Measurements from ENCODE around the gene GGTLC1. TPM values are rescaled to one million over a fixed set of nuclear protein-coding genes. Genes with fewer than 3 reads are reported as not detected.

GGTLC1 gene
- total RNA-seq, 1 donor from 2014 or later = 57.2 TPM

GRCh38 chr20:23943304-23943703 lies 45.3 kb downstream of the GGTLC1 start:
- Histone ChIP-seq H3K4me3 (no peak overlapping the region), H3K36me3 (no peaks in the 10 kb centered on the region), H3K9me3 (no peaks in the 10 kb centered on the region), H3K27ac (no peak overlapping the region), H3K27me3 (ENCODE audit: low read depth) (no peaks in the 10 kb centered on the region), H3K4me1 (no peaks in the 10 kb centered on the region)
- TF ChIP-seq CTCF (IDR thresholded peaks at IDR 0.05) = no peak
- intact Hi-C loops (cut with DNase I) = no loop called here
- DNase-seq (no peak), ATAC-seq (no peak)

GRCh38 chr20:23939641-23940040 lies 48.9 kb downstream of the GGTLC1 start:
- no peak overlapping the region for H3K27ac ChIP-seq
- intact Hi-C loops (cut with DNase I) = no loop called here
- H3K27me3 ChIP-seq (ENCODE audit: low read depth) = no peaks in the 10 kb centered on the region
- H3K36me3 ChIP-seq = no peaks in the 10 kb centered on the region
- H3K4me3 ChIP-seq = no peak overlapping the region
- no peak for TF ChIP-seq CTCF (IDR thresholded peaks at IDR 0.05)
- DNase-seq = no peak
- no peaks in the 10 kb centered on the region for H3K4me1 ChIP-seq
- H3K9me3 ChIP-seq = no peaks in the 10 kb centered on the region
- ATAC-seq = no peak

- H3K9me3 ChIP-seq = no peaks in the 10 kb centered on the region
- no peaks in the 10 kb centered on the region for H3K27me3 ChIP-seq (ENCODE audit: low read depth)
- no peak overlapping the region for H3K4me3 ChIP-seq
- intact Hi-C loops (cut with DNase I) = no loop called here
- no peak for DNase-seq
- no peak for TF ChIP-seq CTCF (IDR thresholded peaks at IDR 0.05)
- H3K36me3 ChIP-seq = no peaks in the 10 kb centered on the region
- no peaks in the 10 kb centered on the region for H3K4me1 ChIP-seq
- H3K27ac ChIP-seq = no peak overlapping the region
- ATAC-seq = peak; percentile 12 to 15
These were observed 49.5 kb downstream of the GGTLC1 start for GRCh38 chr20:23939063-23939462.

GRCh38 chr20:23938118-23938438 lies 50.5 kb downstream of the GGTLC1 start:
- ATAC-seq = peak in 1 of 2 donors; percentile 32
- TF ChIP-seq CTCF (IDR thresholded peaks at IDR 0.05) = no peak
- intact Hi-C loops (cut with DNase I) = no loop called here
- H3K4me3 ChIP-seq = no peak overlapping the region
- H3K36me3 ChIP-seq = no peaks in the 10 kb centered on the region
- no peak overlapping the region for H3K27ac ChIP-seq
- H3K27me3 ChIP-seq (ENCODE audit: low read depth) = no peaks in the 10 kb centered on the region
- no peaks in the 10 kb centered on the region for H3K4me1 ChIP-seq
- no peaks in the 10 kb centered on the region for H3K9me3 ChIP-seq
- DNase-seq = no peak

GRCh38 chr20:23937303-23938117 lies 51.1 kb downstream of the GGTLC1 start:
- ATAC-seq (peak; percentile 94 to 97), DNase-seq (peak; percentile 59)
- TF ChIP-seq CTCF (IDR thresholded peaks at IDR 0.05) = peak; percentile 75
- Histone ChIP-seq H3K27me3 (ENCODE audit: low read depth) (no peaks in the 10 kb centered on the region), H3K36me3 (no peaks in the 10 kb centered on the region), H3K27ac (no peak overlapping the region), H3K4me3 (no peak overlapping the region), H3K9me3 (no peaks in the 10 kb centered on the region), H3K4me1 (no peaks in the 10 kb centered on the region)
- intact Hi-C loops (cut with DNase I) = no loop called here

Other genes starting within 250 kb of the GGTLC1 start
- not detected for gene CST1, start 237.8 kb downstream of the GGTLC1 start, total RNA-seq
- gene CST2, start 162.1 kb downstream of the GGTLC1 start, total RNA-seq = not detected
- not detected for gene CST5, start 109.0 kb downstream of the GGTLC1 start, total RNA-seq

All from lower lobe of right lung (tissue), 2 donors.